Stimulated activated CD4-positive, alpha-beta T cell treated with anti-CD3 and anti-CD28 coated beads, TNF-alpha, amount 100 ng/mL, for 4 hours (primary cell): ENCODE results near the gene PABPC3.

Experiments used
- DNase-seq, 3 experiments: peaks; one replicate each; pipeline ENCODE4 v3.0.0-alpha.2; 2020; ENCODE audit warnings: low read depth in 3 of 3

The PABPC3 gene

GRCh38 chr13:25095851-25096453 is at the start of gene PABPC3:
Gene PABPC3, plus strand, starts transcription at chr13:25096136. Its CDS starts 63 bp downstream, at chr13:25096199.
- DNase-seq: no peak

GRCh38 chr13:25046274-25046984 is 49.5 kb upstream of the PABPC3 start:
- DNase-seq: no peak

GRCh38 chr13:25046985-25047511 is 48.9 kb upstream of the PABPC3 start:
- DNase-seq: no peak

GRCh38 chr13:25051065-25051464 is 44.9 kb upstream of the PABPC3 start:
- DNase-seq: no peak

- no peak for DNase-seq
Observed at GRCh38 chr13:25059166-25059565, 36.8 kb upstream of the PABPC3 start.

- DNase-seq: no peak
Observed at GRCh38 chr13:25059958-25060357, 36.0 kb upstream of the PABPC3 start.

- DNase-seq: no peak
Observed at GRCh38 chr13:25062479-25062878, 33.5 kb upstream of the PABPC3 start.

GRCh38 chr13:25064396-25064795 is 31.5 kb upstream of the PABPC3 start:
- DNase-seq: no peak

GRCh38 chr13:25065974-25066770 is 29.8 kb upstream of the PABPC3 start:
- DNase-seq: no peak

GRCh38 chr13:25067064-25067463 is 28.9 kb upstream of the PABPC3 start:
- DNase-seq: no peak

- DNase-seq: no peak
Observed at GRCh38 chr13:25068810-25069209, 27.1 kb upstream of the PABPC3 start.

- no peak for DNase-seq
Observed at GRCh38 chr13:25069236-25069635, 26.7 kb upstream of the PABPC3 start.

- DNase-seq: no peak
Observed at GRCh38 chr13:25069911-25070310, 26.0 kb upstream of the PABPC3 start.

GRCh38 chr13:25080773-25081172 is 15.2 kb upstream of the PABPC3 start:
- no peak for DNase-seq

- no peak for DNase-seq
Observed at GRCh38 chr13:25084096-25084495, 11.8 kb upstream of the PABPC3 start.

- no peak for DNase-seq
Observed at GRCh38 chr13:25085125-25085742, 10.7 kb upstream of the PABPC3 start.

- no peak for DNase-seq
Observed at GRCh38 chr13:25088562-25089221, 7.2 kb upstream of the PABPC3 start.

GRCh38 chr13:25097426-25097825 is 1.5 kb downstream of the PABPC3 start:
- no peak for DNase-seq

- no peak for DNase-seq
Observed at GRCh38 chr13:25103711-25104110, 7.8 kb downstream of the PABPC3 start.

- DNase-seq: no peak
Observed at GRCh38 chr13:25109341-25109740, 13.4 kb downstream of the PABPC3 start.

GRCh38 chr13:25110956-25111584 is 15.1 kb downstream of the PABPC3 start:
- no peak for DNase-seq
